Esophagus (tissue), 2 donors: ENCODE data around the gene SLC35E1. TPM values are rescaled to one million over a fixed set of nuclear protein-coding genes. Genes with fewer than 3 reads are reported as not detected.

ENCODE experiments used
- H3K27ac ChIP-seq, 2 donors: one replicate each; pipeline ENCODE4 v1.5.1; 2013; ENCODE audit warnings: low read depth in 2 of 2, mild to moderate bottlenecking in 2 of 2, inconsistent platforms in 1 of 2, low read length in 1 of 2, moderate library complexity in 1 of 2
- H3K27me3 ChIP-seq, 2 donors: one replicate each; pipeline ENCODE4 v1.6.1; 2013; ENCODE audit warnings: low read length in 2 of 2, control low read depth in 1 of 2, mild to moderate bottlenecking in 1 of 2; ENCODE audit not compliant: insufficient read depth in 2 of 2, control insufficient read depth in 1 of 2
- H3K36me3 ChIP-seq, 2 donors: one replicate each; pipeline ENCODE4 v1.6.1; 2013; ENCODE audit warnings: low read length in 1 of 2; ENCODE audit not compliant: control insufficient read depth in 2 of 2, insufficient read depth in 2 of 2
- H3K4me1 ChIP-seq, 2 donors: one replicate each; pipeline ENCODE4 v1.6.1; 2013; ENCODE audit warnings: low read length in 1 of 2; ENCODE audit not compliant: control insufficient read depth in 2 of 2, insufficient read depth in 2 of 2
- H3K4me3 ChIP-seq, 2 donors: one replicate each; pipeline ENCODE4 v1.5.1; 2013; ENCODE audit warnings: low read length in 2 of 2, mild to moderate bottlenecking in 2 of 2, low read depth in 1 of 2, moderate library complexity in 1 of 2
- H3K9me3 ChIP-seq, 2 donors: one replicate each; pipeline ENCODE4 v1.6.1; 2013; ENCODE audit warnings: mild to moderate bottlenecking in 2 of 2, low read depth in 1 of 2, low read length in 1 of 2, moderate library complexity in 1 of 2; ENCODE audit not compliant: control insufficient read depth in 2 of 2, insufficient read depth in 1 of 2
- WGBS, 2 donors: extraction: QIAGEN DNeasy Blood & Tissue Kit; methylation state at CpG; one replicate each; pipeline ENCODE4 v1.1.7; 2013; 5-methylcytosine and 5-hydroxymethylcytosine counted together
- polyA plus RNA-seq, 2 donors: library from polyadenylated mRNA; stranded (reverse); fragments of 200-250 nt; gene quantifications; one replicate each; pipeline ENCODE4 v1.2.3, GENCODE V29; 2013
- donor health status: healthy with polysubstance abuse.
- donor health status: Bipolar disorder and iron deficiency.

SLC35E1 gene
- polyA plus RNA-seq, 2 donors = 15.5 to 20.6 TPM

DNA sequence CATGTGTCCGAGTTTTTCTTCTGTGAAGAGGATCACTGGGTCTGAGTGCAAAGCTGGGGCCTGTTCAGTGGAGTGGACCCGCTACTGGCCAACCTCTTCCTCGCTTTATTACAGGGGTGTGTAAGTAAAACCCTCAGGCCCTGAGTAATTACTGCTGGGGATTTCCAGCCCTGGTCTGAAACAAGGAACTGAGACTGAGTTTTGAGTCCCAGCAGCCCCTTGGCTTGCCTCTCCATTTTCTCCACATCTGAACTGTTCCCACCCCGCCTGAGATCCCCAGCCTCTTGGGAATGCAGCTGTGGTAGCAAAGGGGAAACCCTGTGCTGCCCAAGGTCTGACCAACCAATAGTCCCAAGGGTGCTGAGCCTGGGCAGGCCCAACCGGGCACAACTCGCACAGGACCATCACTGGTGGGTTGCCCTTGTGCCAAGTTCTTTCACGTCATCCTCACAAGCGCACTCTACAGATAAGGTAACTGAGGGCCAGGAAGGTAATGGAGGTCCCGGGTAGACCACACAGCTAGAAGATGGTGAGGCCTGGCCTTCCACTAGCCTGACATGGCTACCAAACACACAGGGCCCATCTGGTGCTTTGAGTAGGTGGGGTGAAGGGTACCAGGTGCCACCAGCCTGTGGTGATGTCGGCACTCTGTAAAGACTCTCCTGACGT is 13.7 kb upstream of the SLC35E1 start:
- Histone ChIP-seq H3K36me3 (peaks cover 0 to 7% of the 10 kb centered on the region in 2 donors), H3K9me3 (no peaks in the 10 kb centered on the region), H3K4me3 (no peak overlapping the region), H3K4me1 (peaks cover 25 to 49% of the 10 kb centered on the region in 2 donors), H3K27me3 (no peaks in the 10 kb centered on the region), H3K27ac (peak overlapping the region; percentile 1 to 63)
- 70 to 71% methylated on average over 11 of the region's 11 CpGs for WGBS, 2 donors

DNA sequence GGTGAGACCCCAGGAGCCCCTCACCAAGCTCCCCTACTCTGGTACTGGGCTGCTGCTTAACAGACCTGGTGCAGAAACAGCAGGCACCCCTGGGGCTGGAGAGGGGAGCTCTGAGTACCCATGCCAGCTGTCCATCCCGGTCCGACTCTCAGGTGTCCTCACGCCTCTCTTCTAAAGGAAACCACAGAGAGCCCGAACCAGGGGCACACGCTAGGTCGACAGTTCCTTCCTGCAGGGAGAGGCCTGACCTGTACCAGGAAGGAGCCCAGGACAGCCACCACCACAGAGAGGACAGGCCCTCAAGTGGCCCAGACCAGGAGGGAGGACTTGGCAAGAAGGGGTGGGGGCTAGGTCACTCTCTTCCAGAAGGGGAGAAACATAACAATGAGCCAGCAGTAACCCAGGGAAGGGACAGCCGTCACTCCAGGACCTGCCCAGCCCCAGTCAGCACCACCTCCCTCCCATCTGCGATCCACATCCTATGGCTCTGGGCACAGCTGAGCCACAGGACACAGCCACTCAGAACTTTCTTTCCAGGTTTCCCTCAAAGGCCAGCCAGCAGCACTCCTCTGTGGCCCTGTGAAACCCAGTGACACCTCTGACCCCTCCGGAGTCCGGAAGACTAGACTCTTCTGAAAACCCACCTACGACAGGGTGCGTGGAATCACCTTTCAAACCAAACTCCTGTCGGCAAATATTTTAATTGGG is 13.0 kb upstream of the SLC35E1 start:
- no peaks in the 10 kb centered on the region for H3K9me3 ChIP-seq
- 70 to 73% methylated on average over 13 of the region's 13 CpGs for WGBS, 2 donors
- no peak overlapping the region for H3K4me3 ChIP-seq
- peaks cover 25 to 51% of the 10 kb centered on the region in 2 donors for H3K4me1 ChIP-seq
- peak overlapping the region; percentile 36 to 63 for H3K27ac ChIP-seq
- H3K36me3 ChIP-seq = peaks cover 0 to 7% of the 10 kb centered on the region in 2 donors
- no peaks in the 10 kb centered on the region for H3K27me3 ChIP-seq

DNA sequence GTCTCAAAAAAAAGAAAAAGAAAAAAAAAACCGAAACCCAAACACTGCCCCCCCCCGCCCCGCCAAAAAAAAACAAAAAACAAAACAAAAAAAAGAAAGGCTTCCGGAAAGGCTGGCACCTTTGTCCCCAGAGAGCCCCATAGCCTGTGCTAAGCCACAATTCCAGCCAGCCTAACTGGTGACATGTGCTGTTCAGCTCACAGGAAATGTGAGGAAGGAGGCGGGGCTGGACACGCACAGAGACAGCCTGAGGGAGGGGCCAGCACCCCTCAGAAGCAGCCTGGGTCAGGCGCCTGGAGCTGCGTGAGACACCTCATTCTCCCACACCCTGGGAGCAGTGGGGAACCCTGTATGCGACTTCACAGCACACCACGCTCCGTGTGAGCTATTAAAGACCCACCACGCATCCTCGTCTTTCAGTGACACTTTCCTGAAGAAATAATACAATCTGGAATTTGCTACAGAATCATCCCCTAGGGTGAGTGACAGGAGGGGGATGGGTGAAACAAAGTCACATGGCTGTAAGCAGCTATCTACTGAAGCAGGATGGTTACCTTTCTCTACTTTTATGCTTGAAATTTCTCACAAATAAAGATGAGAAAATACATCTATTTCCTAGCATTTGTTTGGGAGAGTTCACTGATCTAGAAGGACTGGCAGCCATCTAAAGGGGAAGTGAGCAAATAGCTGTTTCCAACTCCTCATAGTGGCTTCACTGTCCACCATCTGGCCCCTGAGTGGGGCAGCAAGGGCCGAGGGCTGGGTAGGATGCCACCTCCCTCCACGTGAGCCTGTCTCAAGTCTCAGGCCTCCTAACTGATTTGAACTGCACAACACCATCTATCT is 12.3 kb upstream of the SLC35E1 start:
- Histone ChIP-seq H3K9me3 (no peaks in the 10 kb centered on the region), H3K4me1 (peaks cover 25 to 51% of the 10 kb centered on the region in 2 donors), H3K27ac (peak overlapping the region; percentile 36 to 81), H3K4me3 (no peak overlapping the region), H3K27me3 (no peaks in the 10 kb centered on the region), H3K36me3 (peaks cover 0 to 7% of the 10 kb centered on the region in 2 donors)
- WGBS, 2 donors = 8% methylated on average over 15 of the region's 15 CpGs

DNA sequence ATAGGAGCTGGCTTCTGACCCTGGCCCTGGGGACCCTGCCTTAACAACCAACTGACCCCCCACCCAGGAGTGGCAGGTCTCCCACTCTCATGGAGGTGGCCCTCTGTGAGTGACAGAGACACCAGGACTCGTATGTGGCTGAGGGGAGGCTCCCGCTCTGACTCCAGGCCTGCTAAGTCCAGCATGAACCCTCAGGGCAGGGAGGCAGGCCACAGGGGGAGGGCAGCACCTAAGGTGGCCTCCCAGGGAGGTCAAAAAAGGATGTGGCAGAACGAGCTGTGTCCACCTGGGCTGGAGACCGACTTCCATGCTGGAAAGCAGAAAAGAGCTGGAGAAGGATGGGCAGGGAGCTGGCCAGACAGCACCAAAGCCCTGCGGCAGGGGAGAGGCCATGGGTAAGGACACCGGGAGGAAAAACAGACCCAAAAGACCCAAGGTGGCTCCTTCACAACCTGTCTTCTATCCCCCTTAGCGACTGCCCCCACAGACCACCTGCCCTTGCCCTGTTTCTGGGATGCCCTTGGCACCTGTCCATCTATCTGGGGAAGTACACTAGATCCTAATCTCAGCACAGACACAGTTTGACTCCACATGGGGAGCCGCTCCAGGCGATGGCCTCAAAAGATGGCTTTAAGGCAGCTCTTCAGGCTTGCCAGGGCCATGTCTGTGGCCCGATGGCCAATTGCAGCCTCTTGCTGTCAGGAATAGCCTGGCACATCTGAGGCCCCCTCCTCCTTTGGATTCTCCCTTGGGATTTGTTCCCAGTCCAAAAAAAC is 10.5 kb upstream of the SLC35E1 start:
- H3K4me3 ChIP-seq = no peak overlapping the region
- H3K27me3 ChIP-seq = no peaks in the 10 kb centered on the region
- H3K36me3 ChIP-seq = peaks cover 0 to 18% of the 10 kb centered on the region in 2 donors
- H3K4me1 ChIP-seq = peaks cover 22 to 35% of the 10 kb centered on the region in 2 donors
- WGBS, 2 donors = 86 to 88% methylated on average over 10 of the region's 10 CpGs
- no peaks in the 10 kb centered on the region for H3K9me3 ChIP-seq
- H3K27ac ChIP-seq = peak overlapping the region in 1 of 2 donors; percentile 0

DNA sequence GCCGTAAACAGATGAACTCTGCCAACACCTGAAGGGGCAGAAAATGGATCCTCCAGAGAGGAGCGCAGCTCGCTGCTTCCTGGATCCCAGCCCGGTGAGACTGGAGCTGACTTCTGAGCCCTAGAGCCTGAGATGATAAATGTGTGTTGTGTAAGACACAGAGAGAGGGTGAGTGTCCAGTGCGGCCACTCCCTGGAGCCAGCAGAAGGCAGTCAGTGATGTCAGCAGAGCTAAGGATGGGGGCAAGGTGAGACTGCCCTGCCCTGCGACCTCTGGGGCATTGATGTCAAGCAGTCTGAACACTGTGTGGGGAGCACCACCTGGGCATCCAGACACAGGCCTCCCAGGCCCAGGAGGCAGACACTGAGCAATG is 9.7 kb upstream of the SLC35E1 start:
- Histone ChIP-seq H3K27ac (peak overlapping the region in 1 of 2 donors; percentile 45), H3K36me3 (peaks cover 0 to 25% of the 10 kb centered on the region in 2 donors), H3K4me1 (peaks cover 16 to 28% of the 10 kb centered on the region in 2 donors)

DNA sequence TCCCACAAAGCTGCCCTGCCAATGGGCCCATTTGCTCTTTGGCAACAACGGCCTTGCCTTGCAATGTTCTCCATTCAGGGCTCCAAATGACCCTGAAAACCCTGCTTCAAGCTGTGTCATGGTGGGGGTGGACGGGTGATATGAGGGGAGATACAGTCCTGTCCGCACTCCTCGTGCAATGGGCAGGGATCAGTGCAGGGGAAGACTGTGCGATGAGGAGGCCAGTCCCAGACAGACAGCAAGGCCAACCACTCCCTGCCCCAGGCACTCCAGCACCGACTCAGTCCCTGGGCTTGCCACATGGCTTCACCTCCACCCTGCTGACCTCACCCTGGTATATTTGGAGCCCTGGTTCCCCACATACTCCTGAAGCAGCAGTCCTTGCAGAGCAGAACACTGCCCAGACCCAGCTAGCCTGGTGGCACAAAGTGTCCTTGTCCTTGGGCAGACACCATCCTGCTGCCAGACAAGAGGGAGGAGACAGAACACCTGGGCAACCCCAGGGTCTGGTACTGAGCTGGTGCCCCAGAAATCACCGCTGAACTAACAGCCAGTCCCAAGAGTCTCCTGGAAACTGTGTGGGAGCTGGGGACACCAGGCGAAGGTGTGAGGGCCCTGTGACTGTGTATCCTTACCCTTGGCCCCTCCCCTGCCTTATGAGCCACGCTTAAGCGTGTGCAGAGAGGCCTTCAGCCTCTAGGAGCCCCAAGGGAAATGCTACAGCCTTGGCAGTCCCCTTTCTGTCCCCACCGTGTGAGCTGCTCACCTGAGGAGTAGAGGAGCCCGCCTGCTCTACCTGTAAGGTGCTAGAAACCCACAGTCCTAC is 9.1 kb upstream of the SLC35E1 start:
- WGBS, 2 donors = 69 to 76% methylated on average over 12 of the region's 12 CpGs
- Histone ChIP-seq H3K27me3 (no peaks in the 10 kb centered on the region), H3K36me3 (peaks cover 2 to 31% of the 10 kb centered on the region in 2 donors), H3K4me3 (no peak overlapping the region), H3K9me3 (no peaks in the 10 kb centered on the region), H3K4me1 (peaks cover 13 to 24% of the 10 kb centered on the region in 2 donors), H3K27ac (peak overlapping the region in 1 of 2 donors; percentile 45)

More for the DNA sequence above, 9.7 kb upstream of the SLC35E1 start:
- Histone ChIP-seq H3K27me3 (no peaks in the 10 kb centered on the region), H3K9me3 (no peaks in the 10 kb centered on the region), H3K4me3 (no peak overlapping the region)
- 86 to 87% methylated on average over 6 of the region's 6 CpGs for WGBS, 2 donors

DNA sequence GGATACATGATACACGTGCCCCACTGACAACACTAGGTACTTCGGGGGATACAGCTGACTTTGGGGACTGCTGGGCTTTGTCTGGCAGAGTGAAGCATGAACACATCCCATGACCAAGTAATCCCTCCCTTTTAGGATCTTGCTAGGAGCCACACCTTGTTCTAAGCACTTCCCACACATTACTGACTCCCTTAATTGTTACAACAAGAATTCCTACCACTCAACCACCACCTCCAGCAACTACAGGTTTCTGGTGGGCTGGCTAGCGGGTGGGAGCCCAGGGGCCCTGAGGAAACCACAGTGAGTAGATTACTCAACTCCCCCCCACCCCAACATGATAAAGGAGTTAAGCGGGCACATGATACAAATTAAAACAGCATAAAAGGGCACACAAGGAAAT is 7.2 kb upstream of the SLC35E1 start:
- H3K4me1 ChIP-seq = peaks cover 13 to 19% of the 10 kb centered on the region in 2 donors
- peak overlapping the region in 1 of 2 donors; percentile 51 for H3K27ac ChIP-seq
- H3K36me3 ChIP-seq = peaks cover 4 to 39% of the 10 kb centered on the region in 2 donors
- no peak overlapping the region for H3K4me3 ChIP-seq
- WGBS, 2 donors = 74 to 77% methylated on average over 4 of the region's 4 CpGs
- no peaks in the 10 kb centered on the region for H3K27me3 ChIP-seq
- H3K9me3 ChIP-seq = no peaks in the 10 kb centered on the region

DNA sequence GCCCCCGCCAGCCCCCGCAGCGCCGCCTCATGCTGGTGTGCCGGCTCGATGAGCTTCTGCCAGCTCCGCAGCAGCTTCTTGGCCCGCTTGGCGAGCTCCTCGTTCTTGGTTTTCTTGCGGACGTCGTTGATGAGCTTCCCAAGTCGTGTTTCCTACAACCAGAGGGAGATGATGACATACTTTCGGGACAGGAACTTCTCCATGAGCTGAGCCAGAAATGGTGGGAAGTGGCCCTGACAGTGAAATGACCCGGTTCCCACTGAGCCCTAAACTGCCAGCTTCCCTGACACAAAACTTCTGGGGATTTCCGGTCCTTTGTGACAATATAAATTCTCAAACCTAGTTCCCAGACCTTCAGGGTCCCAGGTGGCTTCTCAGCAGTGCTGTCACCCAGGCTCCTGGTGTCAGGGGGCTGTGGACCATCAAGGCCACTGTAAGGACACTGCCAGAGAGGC is 5.3 kb upstream of the SLC35E1 start:
- Histone ChIP-seq H3K4me3 (no peak overlapping the region), H3K27ac (no peak overlapping the region), H3K27me3 (no peaks in the 10 kb centered on the region), H3K4me1 (peaks cover 9 to 13% of the 10 kb centered on the region in 2 donors), H3K36me3 (peaks cover 4 to 39% of the 10 kb centered on the region in 2 donors), H3K9me3 (no peaks in the 10 kb centered on the region)
- 82 to 86% methylated on average over 17 of the region's 17 CpGs for WGBS, 2 donors
